Measurements from ENCODE around the gene GABRG3. TPM values are rescaled to one million over a fixed set of nuclear protein-coding genes. Genes with fewer than 3 reads are reported as not detected.

The GABRG3 gene
- polyA plus RNA-seq, 1 donor (not counting 4 experiments of a cell fraction or from before 2014, with no cell fraction given): not detected

DNA sequence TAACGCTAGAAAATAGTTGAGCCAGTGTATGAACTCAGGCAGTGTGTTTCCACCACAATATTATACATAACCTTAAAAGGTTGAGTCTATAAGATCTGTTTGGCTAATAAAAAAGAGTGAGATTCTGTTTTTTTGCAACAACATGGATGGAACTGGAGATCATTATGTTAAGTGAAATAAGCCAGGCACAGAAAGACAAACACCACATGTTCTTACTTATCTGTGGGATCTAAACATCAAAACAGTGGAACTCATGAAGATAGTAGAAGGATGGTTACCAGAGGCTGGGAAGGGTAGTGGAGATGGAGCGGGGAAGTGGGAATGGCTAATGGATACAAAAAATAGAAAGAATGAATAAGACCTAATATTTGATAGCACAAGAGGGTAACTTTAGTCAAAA is 150.7 kb downstream of the GABRG3 start:
- FAIRE-seq (no peak), DNase-seq (ENCODE audit: low read depth, low spot score) (no peak)
- dilution Hi-C loops (cut with MboI; ENCODE audit: extremely low pct_ligation_motif_present, low sequenced_read_pairs): no loop called here
- H3K27me3 ChIP-seq (ENCODE audit: control insufficient read depth, extremely low read depth, insufficient read depth, low read length): no peaks in the 10 kb centered on the region
- H3K4me2 ChIP-seq (ENCODE audit: control insufficient read depth, extremely low read depth, insufficient read depth, low read depth, low read length): no peak overlapping the region
- H3K79me2 ChIP-seq (ENCODE audit: control insufficient read depth, insufficient read depth, low read length): no peaks in the 10 kb centered on the region
- no peaks in the 10 kb centered on the region for H3K9me1 ChIP-seq (ENCODE audit: control insufficient read depth, extremely low read depth, insufficient read depth, low read length)
- TF ChIP-seq, protein P1, sequence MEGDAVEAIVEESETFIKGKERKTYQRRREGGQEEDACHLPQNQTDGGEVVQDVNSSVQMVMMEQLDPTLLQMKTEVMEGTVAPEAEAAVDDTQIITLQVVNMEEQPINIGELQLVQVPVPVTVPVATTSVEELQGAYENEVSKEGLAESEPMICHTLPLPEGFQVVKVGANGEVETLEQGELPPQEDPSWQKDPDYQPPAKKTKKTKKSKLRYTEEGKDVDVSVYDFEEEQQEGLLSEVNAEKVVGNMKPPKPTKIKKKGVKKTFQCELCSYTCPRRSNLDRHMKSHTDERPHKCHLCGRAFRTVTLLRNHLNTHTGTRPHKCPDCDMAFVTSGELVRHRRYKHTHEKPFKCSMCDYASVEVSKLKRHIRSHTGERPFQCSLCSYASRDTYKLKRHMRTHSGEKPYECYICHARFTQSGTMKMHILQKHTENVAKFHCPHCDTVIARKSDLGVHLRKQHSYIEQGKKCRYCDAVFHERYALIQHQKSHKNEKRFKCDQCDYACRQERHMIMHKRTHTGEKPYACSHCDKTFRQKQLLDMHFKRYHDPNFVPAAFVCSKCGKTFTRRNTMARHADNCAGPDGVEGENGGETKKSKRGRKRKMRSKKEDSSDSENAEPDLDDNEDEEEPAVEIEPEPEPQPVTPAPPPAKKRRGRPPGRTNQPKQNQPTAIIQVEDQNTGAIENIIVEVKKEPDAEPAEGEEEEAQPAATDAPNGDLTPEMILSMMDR (optimal IDR thresholded peaks at IDR 0.05 in 1 of 3, IDR thresholded peaks at IDR 0.05 in 1 of 3, conservative IDR thresholded peaks at IDR 0.05 in 1 of 3; ENCODE audit: extremely low read depth in 1 of 3, insufficient read depth in 2 of 3, low read length in 3 of 3): no peak
- TF ChIP-seq EZH2 (IDR thresholded peaks at IDR 0.05; ENCODE audit: low read length): no peak
- H3K4me3 ChIP-seq (ENCODE audit: control insufficient read depth in 2 of 3, extremely low read depth in 1 of 3, insufficient read depth in 2 of 3, low read depth in 1 of 3, low read length in 3 of 3): no peak overlapping the region
- no peak overlapping the region for H2AFZ ChIP-seq (ENCODE audit: control insufficient read depth, low read length)
- no peak overlapping the region for H3K9ac ChIP-seq (ENCODE audit: control insufficient read depth, extremely low read depth, insufficient read depth, low read length)
- H3K27ac ChIP-seq (ENCODE audit: control insufficient read depth, insufficient read depth, low read length): no peak overlapping the region
- no peaks in the 10 kb centered on the region for H4K20me1 ChIP-seq (ENCODE audit: control insufficient read depth, extremely low read depth, insufficient read depth, low read length)
- H3K4me1 ChIP-seq (ENCODE audit: control insufficient read depth, extremely low read depth, insufficient read depth, low read length): no peaks in the 10 kb centered on the region
- H3K36me3 ChIP-seq (ENCODE audit: control insufficient read depth in 2 of 2, extremely low read depth in 1 of 2, insufficient read depth in 2 of 2, low read length in 2 of 2): no peaks in the 10 kb centered on the region
- peaks cover 4% of the 10 kb centered on the region for H3K9me3 ChIP-seq (ENCODE audit: control insufficient read depth, low read depth, low read length)

DNA sequence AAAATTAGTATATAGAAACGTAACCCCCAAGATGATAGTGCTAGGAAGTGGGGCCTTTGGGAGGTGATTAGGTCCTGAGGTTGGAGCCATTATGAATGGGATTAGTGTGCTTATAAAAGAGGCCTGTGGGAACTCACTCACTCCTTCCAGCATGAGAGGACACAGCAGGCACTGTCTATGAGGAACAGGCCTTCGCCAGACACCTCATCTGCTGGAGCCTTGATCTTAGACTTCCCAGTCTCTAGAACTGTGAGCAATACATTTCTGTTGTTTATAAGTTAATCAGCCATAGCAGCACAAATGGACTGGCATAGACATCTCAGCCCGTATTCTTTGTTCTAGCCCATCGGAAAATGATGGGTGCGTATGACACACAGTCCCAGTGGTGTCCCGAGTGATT is 152.3 kb downstream of the GABRG3 start:
- no peak overlapping the region for H3K4me3 ChIP-seq (ENCODE audit: control insufficient read depth in 2 of 3, extremely low read depth in 1 of 3, insufficient read depth in 2 of 3, low read depth in 1 of 3, low read length in 3 of 3)
- H3K9me1 ChIP-seq (ENCODE audit: control insufficient read depth, extremely low read depth, insufficient read depth, low read length): no peaks in the 10 kb centered on the region
- FAIRE-seq (no peak), DNase-seq (ENCODE audit: low read depth, low spot score) (no peak)
- no peaks in the 10 kb centered on the region for H3K27me3 ChIP-seq (ENCODE audit: control insufficient read depth, extremely low read depth, insufficient read depth, low read length)
- no peak overlapping the region for H3K27ac ChIP-seq (ENCODE audit: control insufficient read depth, insufficient read depth, low read length)
- dilution Hi-C loops (cut with MboI; ENCODE audit: extremely low pct_ligation_motif_present, low sequenced_read_pairs): no loop called here
- no peaks in the 10 kb centered on the region for H3K4me1 ChIP-seq (ENCODE audit: control insufficient read depth, extremely low read depth, insufficient read depth, low read length)
- no peak overlapping the region for H2AFZ ChIP-seq (ENCODE audit: control insufficient read depth, low read length)
- H3K9ac ChIP-seq (ENCODE audit: control insufficient read depth, extremely low read depth, insufficient read depth, low read length): no peak overlapping the region
- no peaks in the 10 kb centered on the region for H3K79me2 ChIP-seq (ENCODE audit: control insufficient read depth, insufficient read depth, low read length)
- H3K36me3 ChIP-seq (ENCODE audit: control insufficient read depth in 2 of 2, extremely low read depth in 1 of 2, insufficient read depth in 2 of 2, low read length in 2 of 2): no peaks in the 10 kb centered on the region
- no peak for TF ChIP-seq EZH2 (IDR thresholded peaks at IDR 0.05; ENCODE audit: low read length)
- TF ChIP-seq, protein P1 (optimal IDR thresholded peaks at IDR 0.05 in 1 of 3, IDR thresholded peaks at IDR 0.05 in 1 of 3, conservative IDR thresholded peaks at IDR 0.05 in 1 of 3; ENCODE audit: extremely low read depth in 1 of 3, insufficient read depth in 2 of 3, low read length in 3 of 3): no peak
- H4K20me1 ChIP-seq (ENCODE audit: control insufficient read depth, extremely low read depth, insufficient read depth, low read length): no peaks in the 10 kb centered on the region
- peaks cover 4% of the 10 kb centered on the region for H3K9me3 ChIP-seq (ENCODE audit: control insufficient read depth, low read depth, low read length)
- no peak overlapping the region for H3K4me2 ChIP-seq (ENCODE audit: control insufficient read depth, extremely low read depth, insufficient read depth, low read depth, low read length)
